CD4-positive, alpha-beta T cell treated with Interleukin-2 at 100 ng/mL for 4 hours (primary cell): ENCODE measurements around the gene ZNF428.
"Not testable (repeated sequence)": the region's sequence is repeated elsewhere in the genome, so short reads cannot be mapped to it uniquely, and the experiment has no call there.

Source experiments
- DNase-seq: peaks from one replicate; pipeline ENCODE4 v3.0.0-alpha.2; 2020; ENCODE audit warnings: low spot score

ZNF428 gene

GRCh38 chr19:43616954-43617353 lies 2.5 kb downstream of the ZNF428 start:
- no peak for DNase-seq

GRCh38 chr19:43616306-43616705 lies 3.1 kb downstream of the ZNF428 start:
- no peak for DNase-seq

GRCh38 chr19:43612374-43612773 lies 7.1 kb downstream of the ZNF428 start:
- no peak for DNase-seq

GRCh38 chr19:43611788-43612187 lies 7.6 kb downstream of the ZNF428 start, which contains the start of gene SRRM5:
Gene SRRM5, plus strand, starts transcription at chr19:43612088. Its CDS starts 34 bp downstream, at chr19:43612122.
- DNase-seq = no peak

- no peak for DNase-seq
Measured at GRCh38 chr19:43610493-43610892, 8.9 kb downstream of the ZNF428 start.

- no peak for DNase-seq
Measured at GRCh38 chr19:43609872-43610271, 9.6 kb downstream of the ZNF428 start.

GRCh38 chr19:43607238-43608205 lies 11.9 kb downstream of the ZNF428 start:
- no peak for DNase-seq

- DNase-seq = no peak
Measured at GRCh38 chr19:43606569-43607229, 12.7 kb downstream of the ZNF428 start.

- no peak for DNase-seq
Measured at GRCh38 chr19:43605875-43606568, 13.4 kb downstream of the ZNF428 start.

- not testable (repeated sequence) for DNase-seq
Measured at GRCh38 chr19:43600326-43600725, 19.1 kb downstream of the ZNF428 start.

GRCh38 chr19:43599635-43600295 lies 19.7 kb downstream of the ZNF428 start:
- DNase-seq = no peak

GRCh38 chr19:43598445-43599240 lies 20.8 kb downstream of the ZNF428 start:
- no peak for DNase-seq

GRCh38 chr19:43597876-43598275 lies 21.6 kb downstream of the ZNF428 start:
- DNase-seq = no peak

GRCh38 chr19:43596842-43597461 lies 22.5 kb downstream of the ZNF428 start:
- no peak for DNase-seq

- peak; percentile 100 for DNase-seq
Measured at GRCh38 chr19:43595999-43596841, 23.2 kb downstream of the ZNF428 start, which contains the start of the genes IRGQ and ZNF576. Gene IRGQ, minus strand, starts transcription at chr19:43596134. Its CDS starts 796 bp downstream, at chr19:43595338. Gene ZNF576, plus strand, starts transcription at chr19:43596595. Its CDS starts 514 bp downstream, at chr19:43597109.

- no peak for DNase-seq
Measured at GRCh38 chr19:43595605-43595998, 23.8 kb downstream of the ZNF428 start.

- DNase-seq = peak; percentile 74
Measured at GRCh38 chr19:43594710-43595604, 24.5 kb downstream of the ZNF428 start.

- no peak for DNase-seq
Measured at GRCh38 chr19:43594081-43594697, 25.2 kb downstream of the ZNF428 start.
